Right cardiac atrium (tissue), 5 donors: Measurements from ENCODE around the gene APBB2. TPM values are rescaled to one million over a fixed set of nuclear protein-coding genes. Genes with fewer than 3 reads are reported as not detected.

Source experiments
- ATAC-seq, 2 donors: fragments of 200-7000 bp; cut with Tn5 transposase; one replicate each; pipeline versions ENCODE4 v1.8.0 to v1.9.1; 2020; ENCODE audit warnings: moderate library complexity in 2 of 2, mild to moderate bottlenecking in 1 of 2
- DNase-seq, 3 donors: peaks; one replicate each; pipeline ENCODE4 v3.0.0-alpha.2; 2020
- H3K27ac ChIP-seq: one replicate; pipeline ENCODE4 v1.5.1; 2013; ENCODE audit warnings: mild to moderate bottlenecking, low read length, control low read depth, moderate library complexity
- H3K27me3 ChIP-seq: one replicate; pipeline ENCODE4 v1.6.1; 2013; ENCODE audit not compliant: control insufficient read depth, insufficient read depth
- H3K4me1 ChIP-seq: one replicate; pipeline ENCODE4 v1.6.1; 2013; ENCODE audit warnings: low read length; ENCODE audit not compliant: control insufficient read depth, insufficient read depth
- H3K4me3 ChIP-seq: one replicate; pipeline ENCODE4 v1.5.1; 2013; ENCODE audit warnings: low read length, control low read depth
- H3K9me3 ChIP-seq: one replicate; pipeline ENCODE4 v1.6.1; 2013; ENCODE audit warnings: low read length; ENCODE audit not compliant: control insufficient read depth
- WGBS: extraction: QIAGEN DNeasy Blood & Tissue Kit; methylation state at CpG from one replicate; pipeline ENCODE4 v1.1.7; 2013; 5-methylcytosine and 5-hydroxymethylcytosine counted together
- intact Hi-C, 4 donors: fragments of 100-400 bp; cut with DNase I; formaldehyde crosslinking; loops; one replicate each; pipeline versions ENCODE4 v1.11.0 to v1.14.0; 2022 to 2023
- polyA plus RNA-seq: library from polyadenylated mRNA; stranded (reverse); fragments of 200-250 nt; gene quantifications from one replicate; pipeline ENCODE4 v1.2.3, GENCODE V29; 2013
- total RNA-seq, 4 donors: library from RNA; stranded (reverse); fragmentation: NEBNext Ultra II Directional; extraction: Animal tissue kit (Norgen Biotek cat#: 25700); gene quantifications; one replicate each; pipeline ENCODE4 v1.2.1, GENCODE V29; 2021
- donor health status: healthy with polysubstance abuse.
- donor health status: DM: no; HTN: yes; CAD: no.
- donor health status: DM: no; HTN: no; CAD: no.
- donor health status: DM: no; HTN: yes; CAD: no; lungs with severe emphysema.
- donor health status: DM: yes; HTN: yes; CAD: no.

APBB2 gene
- total and polyA plus RNA-seq, 5 donors, result 12.7 to 46.2 (median 37.0) TPM

DNA sequence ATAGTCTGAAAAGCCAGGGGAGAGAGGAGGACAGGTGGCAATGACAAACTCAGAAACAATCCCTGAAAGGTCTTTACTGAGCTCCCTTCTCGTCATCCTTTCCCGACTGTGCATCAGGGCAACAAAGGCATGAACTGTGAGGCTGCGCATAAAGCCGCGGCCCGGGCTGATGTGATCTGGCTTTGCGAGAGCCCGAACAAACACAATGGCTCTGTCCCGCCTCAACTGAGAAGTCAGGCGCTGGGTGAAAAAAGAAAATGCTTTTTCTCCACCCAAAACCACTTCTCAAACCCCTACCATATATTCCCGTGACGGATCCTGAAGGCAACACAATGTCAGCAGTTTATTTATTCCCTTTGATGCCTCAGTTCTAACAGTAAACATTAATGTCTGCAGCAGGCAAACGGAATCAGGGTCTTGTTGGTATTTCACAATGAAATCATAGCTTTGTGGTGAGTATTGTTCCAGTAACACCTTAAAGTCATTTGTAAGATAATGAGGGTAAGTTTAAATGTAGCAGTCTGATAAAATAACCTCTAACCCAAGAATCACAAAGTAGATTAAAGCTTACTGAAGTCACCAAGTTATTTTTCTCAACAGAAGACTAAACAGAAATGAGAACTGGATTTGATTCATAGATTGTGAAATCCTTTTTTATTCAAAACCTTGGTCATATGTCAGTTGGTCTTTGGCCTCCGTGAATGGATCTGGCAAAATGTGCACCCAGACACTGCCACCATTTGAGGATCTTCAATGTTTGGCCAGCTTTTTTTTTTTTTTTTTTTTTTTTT is 67.4 kb downstream of the APBB2 start:
- H3K27me3 ChIP-seq, result no peaks in the 10 kb centered on the region
- H3K27ac ChIP-seq, result peak overlapping the region; percentile 64
- peak; percentile 20 to 29 for ATAC-seq
- WGBS, result 68% methylated on average over 14 of the region's 14 CpGs
- DNase-seq, result peak; percentile 37 to 70 (median 60)
- H3K9me3 ChIP-seq, result no peaks in the 10 kb centered on the region
- intact Hi-C loops, result loop anchor here in 2 of 4 donors (10.0 kb wide), 1 partner anchor 58 kb away; no protein-coding TSS in a partner anchor
- peaks cover 11% of the 10 kb centered on the region for H3K4me1 ChIP-seq
- H3K4me3 ChIP-seq, result no peak overlapping the region

GRCh38 chr4:41146196-41146595 is 68.1 kb downstream of the APBB2 start:
- WGBS, result 94% methylated on average over 5 of the region's 5 CpGs
- peaks cover 11% of the 10 kb centered on the region for H3K4me1 ChIP-seq
- no peak overlapping the region for H3K4me3 ChIP-seq
- DNase-seq (no peak), ATAC-seq (no peak)
- H3K9me3 ChIP-seq, result no peaks in the 10 kb centered on the region
- peak overlapping the region; percentile 33 for H3K27ac ChIP-seq
- no peaks in the 10 kb centered on the region for H3K27me3 ChIP-seq
- intact Hi-C loops, result loop anchor here in 2 of 4 donors (10.0 kb wide), 1 partner anchor 59 kb away; no protein-coding TSS in a partner anchor

DNA sequence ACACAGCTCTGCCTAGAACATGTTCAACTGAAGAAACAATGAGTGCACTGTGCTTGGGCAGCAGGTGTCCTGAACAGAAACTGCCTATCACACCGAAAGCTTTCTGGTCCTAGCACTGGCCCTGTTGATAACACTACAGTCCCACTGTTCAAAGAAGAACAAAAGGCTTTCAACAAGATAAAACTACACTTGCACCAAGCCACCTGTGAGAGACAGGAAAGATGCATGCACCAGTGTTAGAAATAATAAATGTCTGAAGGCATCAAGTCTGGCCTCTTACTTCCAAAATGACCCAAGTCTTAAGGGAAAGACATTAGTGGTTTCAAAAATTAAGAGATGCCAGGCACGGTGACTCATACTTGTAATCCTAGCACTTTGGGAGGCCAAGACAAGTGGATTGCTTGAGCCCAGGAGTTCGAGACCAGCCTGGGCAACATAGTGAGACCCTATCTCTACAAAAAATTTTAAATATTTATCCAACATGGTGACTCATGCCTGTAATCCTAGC is 68.7 kb downstream of the APBB2 start:
- 74% methylated on average over 3 of the region's 3 CpGs for WGBS
- Histone ChIP-seq H3K9me3 (no peaks in the 10 kb centered on the region), H3K4me1 (peaks cover 11% of the 10 kb centered on the region), H3K27ac (peak overlapping the region; percentile 33), H3K4me3 (no peak overlapping the region), H3K27me3 (no peaks in the 10 kb centered on the region)
- DNase-seq (no peak), ATAC-seq (no peak)
- intact Hi-C loops, result loop anchor here in 2 of 4 donors (10.0 kb wide), 1 partner anchor 59 kb away; no protein-coding TSS in a partner anchor

DNA sequence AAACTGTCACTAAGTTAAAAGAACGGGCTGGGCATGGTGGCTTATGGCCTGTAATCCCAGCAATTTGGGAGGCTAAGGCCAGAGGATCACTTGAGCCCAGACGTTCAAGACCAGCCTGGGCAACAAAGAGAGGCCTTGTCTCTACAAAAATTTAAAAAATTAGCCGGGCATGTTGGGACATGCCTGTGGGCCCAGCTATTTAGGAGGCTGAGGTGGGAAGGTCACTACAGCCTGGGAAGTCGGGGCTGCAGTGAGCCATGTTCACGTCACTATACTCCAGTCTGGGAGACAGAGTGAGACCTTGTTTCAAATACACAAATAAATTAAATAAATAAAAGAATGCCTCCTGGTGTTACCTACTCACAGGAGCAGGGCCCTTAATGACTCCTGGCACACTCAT is 69.5 kb downstream of the APBB2 start:
- WGBS, result 71% methylated on average over 5 of the region's 5 CpGs
- H3K4me1 ChIP-seq, result peaks cover 11% of the 10 kb centered on the region
- DNase-seq (no peak), ATAC-seq (no peak)
- no peak overlapping the region for H3K4me3 ChIP-seq
- no peaks in the 10 kb centered on the region for H3K27me3 ChIP-seq
- intact Hi-C loops, result loop anchor here in 2 of 4 donors (10.0 kb wide), 1 partner anchor 60 kb away; no protein-coding TSS in a partner anchor
- no peaks in the 10 kb centered on the region for H3K9me3 ChIP-seq
- H3K27ac ChIP-seq, result peak overlapping the region; percentile 73

DNA sequence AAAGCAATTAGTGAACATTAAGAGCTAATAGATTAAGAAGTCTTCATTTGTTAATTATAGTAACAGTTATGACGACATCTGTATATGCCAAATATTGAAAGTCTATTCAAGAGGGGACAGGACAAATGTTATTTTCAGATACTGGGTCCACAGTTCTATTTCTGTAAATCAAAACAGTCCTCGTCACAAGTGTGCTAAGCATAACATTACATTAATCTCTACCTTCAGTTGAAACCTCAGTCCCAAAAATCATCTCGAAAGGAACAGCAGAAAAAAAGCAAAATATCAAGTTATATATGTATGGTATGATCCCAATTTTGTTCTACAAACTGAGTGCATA is 70.3 kb downstream of the APBB2 start:
- intact Hi-C loops, result loop anchor here in 2 of 4 donors (10.0 kb wide), 1 partner anchor 61 kb away; no protein-coding TSS in a partner anchor
- no peaks in the 10 kb centered on the region for H3K27me3 ChIP-seq
- no peak for DNase-seq
- no peak for ATAC-seq
- H3K27ac ChIP-seq, result peak overlapping the region; percentile 87
- no peak overlapping the region for H3K4me3 ChIP-seq
- 38% methylated on average over 3 of the region's 3 CpGs for WGBS
- H3K9me3 ChIP-seq, result no peaks in the 10 kb centered on the region
- H3K4me1 ChIP-seq, result peaks cover 11% of the 10 kb centered on the region

- ATAC-seq (peak; percentile 83 to 88), DNase-seq (peak in 2 of 3 donors; percentile 44 to 64)
- Histone ChIP-seq H3K4me1 (peaks cover 11% of the 10 kb centered on the region), H3K9me3 (no peaks in the 10 kb centered on the region), H3K27ac (peak overlapping the region; percentile 87), H3K27me3 (no peaks in the 10 kb centered on the region), H3K4me3 (no peak overlapping the region)
- intact Hi-C loops, result loop anchor here in 2 of 4 donors (10.0 kb wide), 1 partner anchor 61 kb away; no protein-coding TSS in a partner anchor
- 45% methylated on average over 6 of the region's 6 CpGs for WGBS
Observed at GRCh38 chr4:41143311-41144039, 70.9 kb downstream of the APBB2 start.

- Histone ChIP-seq H3K27ac (peak overlapping the region; percentile 96), H3K4me1 (peaks cover 11% of the 10 kb centered on the region), H3K9me3 (no peaks in the 10 kb centered on the region), H3K27me3 (no peaks in the 10 kb centered on the region), H3K4me3 (no peak overlapping the region)
- DNase-seq, result peak; percentile 37 to 83 (median 49)
- peak; percentile 34 to 62 for ATAC-seq
- WGBS, result 53% methylated on average over 10 of the region's 10 CpGs
- intact Hi-C loops, result loop anchor here in 2 of 4 donors (10.0 kb wide), 1 partner anchor 62 kb away; no protein-coding TSS in a partner anchor
Observed at GRCh38 chr4:41142376-41143310, 71.7 kb downstream of the APBB2 start.

DNA sequence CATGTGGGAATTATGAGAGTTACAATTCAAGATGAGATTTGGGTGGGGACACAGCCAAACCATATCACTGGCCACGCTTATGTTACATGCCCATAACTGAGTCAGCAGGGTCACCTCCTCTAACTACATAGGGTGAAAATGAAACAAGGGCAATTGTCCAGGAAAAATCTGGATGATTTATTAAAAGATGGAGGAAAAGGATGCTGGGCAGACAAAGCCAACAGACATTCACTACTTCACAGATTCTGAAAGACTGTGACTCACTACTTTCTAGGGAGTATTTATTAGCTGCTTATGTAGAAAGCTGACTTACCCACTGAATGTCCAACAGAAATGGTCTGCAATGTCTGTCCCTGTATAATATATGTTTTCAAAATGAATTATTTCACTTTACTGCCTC is 72.4 kb downstream of the APBB2 start:
- peak in 1 of 2 donors; percentile 45 for ATAC-seq
- Histone ChIP-seq H3K27ac (peak overlapping the region; percentile 96), H3K9me3 (no peaks in the 10 kb centered on the region), H3K27me3 (no peaks in the 10 kb centered on the region), H3K4me1 (peaks cover 11% of the 10 kb centered on the region), H3K4me3 (no peak overlapping the region)
- intact Hi-C loops, result loop anchor here in 2 of 4 donors (10.0 kb wide), 1 partner anchor 63 kb away; no protein-coding TSS in a partner anchor
- DNase-seq, result no peak
- WGBS, result 47% methylated on average over 1 of the region's 1 CpG

DNA sequence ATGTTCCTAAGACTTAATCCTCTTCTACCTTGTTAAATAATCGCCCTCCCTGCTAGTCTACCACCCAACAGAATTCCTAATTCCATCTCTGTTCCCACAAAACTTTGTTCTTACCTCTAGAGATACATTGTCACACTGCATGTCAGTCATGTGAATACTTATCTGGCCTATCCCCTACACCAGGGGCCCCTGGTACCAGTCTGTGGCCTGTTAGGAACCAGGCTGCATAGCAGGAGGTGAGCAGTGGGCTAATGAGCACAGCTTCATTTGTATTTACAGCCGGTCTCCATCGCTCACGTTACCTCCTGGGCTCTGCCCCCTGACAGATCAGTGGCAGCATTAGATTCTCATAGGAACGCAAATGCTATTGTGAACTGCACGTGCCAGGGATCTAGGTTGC is 73.9 kb downstream of the APBB2 start:
- no peak overlapping the region for H3K4me3 ChIP-seq
- peaks cover 13% of the 10 kb centered on the region for H3K4me1 ChIP-seq
- WGBS, result 97% methylated on average over 6 of the region's 6 CpGs
- intact Hi-C loops, result loop anchor here in 2 of 4 donors (10.0 kb wide), 1 partner anchor 64 kb away; no protein-coding TSS in a partner anchor
- no peak overlapping the region for H3K27ac ChIP-seq
- H3K9me3 ChIP-seq, result no peaks in the 10 kb centered on the region
- no peak for DNase-seq
- no peak for ATAC-seq
- H3K27me3 ChIP-seq, result no peaks in the 10 kb centered on the region

GRCh38 chr4:41137879-41138278 is 76.5 kb downstream of the APBB2 start:
- no peaks in the 10 kb centered on the region for H3K9me3 ChIP-seq
- ATAC-seq (no peak), DNase-seq (no peak)
- no peaks in the 10 kb centered on the region for H3K27me3 ChIP-seq
- H3K4me1 ChIP-seq, result peaks cover 14% of the 10 kb centered on the region
- intact Hi-C loops, result no loop called here
- no peak overlapping the region for H3K4me3 ChIP-seq
- H3K27ac ChIP-seq, result no peak overlapping the region
- 98% methylated on average over 7 of the region's 7 CpGs for WGBS
